Body of pancreas (tissue), 4 donors: ENCODE measurements around the gene TENT4B.

ENCODE experiments used
- POLR2A ChIP-seq, 3 donors: fragments of 450-650 bp; IDR thresholded peaks; one replicate each; pipeline ENCODE4 v1.6.1; 2016; ENCODE audit warnings: antibody characterized with exemption in 3 of 3, mild to moderate bottlenecking in 2 of 3
- TF ChIP-seq, protein P1 (sequence below), 7 experiments: fragments of 450-650 bp in 4 of 7; fragments of 200-600 bp in 3 of 7; sonication (generic) in 3 of 7; IDR thresholded peaks; one replicate each; pipeline ENCODE4 v1.5.1; 2016 to 2019; ENCODE audit warnings: antibody characterized with exemption in 7 of 7

DNA sequence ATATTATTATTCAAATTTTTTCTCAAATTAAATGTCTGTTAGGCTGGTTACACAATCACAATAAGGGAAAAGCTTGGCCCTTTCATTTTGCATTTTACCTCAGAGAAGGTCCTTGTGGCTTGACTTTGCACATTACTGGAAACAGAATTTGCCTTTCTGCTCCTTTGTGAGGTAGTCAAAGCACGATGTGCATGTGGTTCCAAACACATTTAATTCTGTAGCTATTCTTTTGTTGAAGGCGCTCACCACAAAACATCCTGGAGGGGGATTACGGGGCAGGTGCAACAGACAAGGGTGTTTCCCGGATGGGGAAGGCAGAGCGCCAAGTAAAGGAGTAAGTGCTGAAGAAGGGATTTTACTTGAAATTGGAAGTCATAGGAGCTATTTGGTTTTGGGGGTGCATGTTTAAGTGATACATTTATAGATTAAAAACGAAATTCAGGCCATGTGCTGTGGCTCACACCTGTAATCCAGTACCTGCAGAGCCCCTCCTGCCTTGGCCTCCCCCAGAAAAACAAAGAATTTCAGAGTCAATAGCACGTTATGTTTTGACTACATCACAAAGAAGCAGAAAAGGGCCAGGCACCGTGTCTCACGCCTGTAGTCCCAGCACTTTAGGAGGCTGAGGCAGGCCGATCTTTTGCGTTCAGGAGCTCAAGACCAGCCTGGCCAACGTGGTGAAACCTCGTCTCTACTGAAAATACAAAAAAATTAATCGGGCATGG, 31.2 kb upstream of the TENT4B start:
- TF ChIP-seq, protein P1, sequence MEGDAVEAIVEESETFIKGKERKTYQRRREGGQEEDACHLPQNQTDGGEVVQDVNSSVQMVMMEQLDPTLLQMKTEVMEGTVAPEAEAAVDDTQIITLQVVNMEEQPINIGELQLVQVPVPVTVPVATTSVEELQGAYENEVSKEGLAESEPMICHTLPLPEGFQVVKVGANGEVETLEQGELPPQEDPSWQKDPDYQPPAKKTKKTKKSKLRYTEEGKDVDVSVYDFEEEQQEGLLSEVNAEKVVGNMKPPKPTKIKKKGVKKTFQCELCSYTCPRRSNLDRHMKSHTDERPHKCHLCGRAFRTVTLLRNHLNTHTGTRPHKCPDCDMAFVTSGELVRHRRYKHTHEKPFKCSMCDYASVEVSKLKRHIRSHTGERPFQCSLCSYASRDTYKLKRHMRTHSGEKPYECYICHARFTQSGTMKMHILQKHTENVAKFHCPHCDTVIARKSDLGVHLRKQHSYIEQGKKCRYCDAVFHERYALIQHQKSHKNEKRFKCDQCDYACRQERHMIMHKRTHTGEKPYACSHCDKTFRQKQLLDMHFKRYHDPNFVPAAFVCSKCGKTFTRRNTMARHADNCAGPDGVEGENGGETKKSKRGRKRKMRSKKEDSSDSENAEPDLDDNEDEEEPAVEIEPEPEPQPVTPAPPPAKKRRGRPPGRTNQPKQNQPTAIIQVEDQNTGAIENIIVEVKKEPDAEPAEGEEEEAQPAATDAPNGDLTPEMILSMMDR (IDR thresholded peaks at IDR 0.05) = no peak
- TF ChIP-seq POLR2A (IDR thresholded peaks at IDR 0.05) = no peak
